ENCODE data around the gene DISP2.

- TF ChIP-seq CTCF (conservative IDR thresholded peaks at IDR 0.05) (no peak), ZFX (IDR thresholded peaks at IDR 0.05) (no peak)
Observed at GRCh38 chr15:40415226-40415625, 57.2 kb downstream of the DISP2 start.

Data from C4-2B (cell line).